Ishikawa (cell line): Measurements from ENCODE around the gene PTPN18.

Source experiments
- CEBPB ChIP-seq: IDR thresholded peaks from 2 replicates; pipeline ENCODE4 v1.6.1; 2012
- CREB1 ChIP-seq: IDR thresholded peaks from 2 replicates; pipeline ENCODE4 v1.6.1; 2012; ENCODE audit warnings: low read depth
- EGR1 ChIP-seq: IDR thresholded peaks from 2 replicates; pipeline ENCODE4 v1.6.1; 2012
- EP300 ChIP-seq: IDR thresholded peaks from 2 replicates; pipeline ENCODE4 v1.6.1; 2012; ENCODE audit warnings: borderline replicate concordance
- FOXM1 ChIP-seq: IDR thresholded peaks from 2 replicates; pipeline ENCODE4 v1.6.1; 2012; ENCODE audit warnings: low read depth, borderline replicate concordance
- MAX ChIP-seq: IDR thresholded peaks from 2 replicates; pipeline ENCODE4 v1.6.1; 2012
- NFIC ChIP-seq: IDR thresholded peaks from 2 replicates; pipeline ENCODE4 v1.6.1; 2012
- RAD21 ChIP-seq: IDR thresholded peaks from 2 replicates; pipeline ENCODE4 v1.6.1; 2012; ENCODE audit warnings: low read depth
- REST ChIP-seq: IDR thresholded peaks from 2 replicates; pipeline ENCODE4 v1.6.1; 2012; ENCODE audit warnings: low read depth, mild to moderate bottlenecking
- TAF1 ChIP-seq: IDR thresholded peaks from 2 replicates; pipeline ENCODE4 v1.6.1; 2012; ENCODE audit warnings: low read depth, mild to moderate bottlenecking
- TCF12 ChIP-seq: IDR thresholded peaks from 2 replicates; pipeline ENCODE4 v1.6.1; 2012; ENCODE audit warnings: low read depth
- TEAD4 ChIP-seq: IDR thresholded peaks from 2 replicates; pipeline ENCODE4 v1.6.1; 2012
- USF1 ChIP-seq: IDR thresholded peaks from 2 replicates; pipeline ENCODE4 v1.6.1; 2012
- YY1 ChIP-seq: IDR thresholded peaks from 2 replicates; pipeline ENCODE4 v1.6.1; 2012; ENCODE audit warnings: low read depth
- ZBTB7A ChIP-seq: IDR thresholded peaks from 2 replicates; pipeline ENCODE4 v1.6.1; 2012; ENCODE audit warnings: low read depth

Gene PTPN18

GRCh38 chr2:130336877-130337734 lies 18.8 kb upstream of the PTPN18 start:
- TF ChIP-seq TCF12 (no peak), MAX (no peak), EP300 (no peak), CREB1 (no peak), USF1 (no peak), TEAD4 (no peak), EGR1 (no peak), YY1 (no peak), REST (no peak), NFIC (no peak), RAD21 (no peak), FOXM1 (no peak), ZBTB7A (no peak), TAF1 (no peak), CEBPB (no peak)

GRCh38 chr2:130337735-130338325 lies 18.0 kb upstream of the PTPN18 start:
- TF ChIP-seq REST = no peak
- no peak for TF ChIP-seq EP300
- no peak for TF ChIP-seq YY1
- TF ChIP-seq TCF12 = no peak
- no peak for TF ChIP-seq TAF1
- TF ChIP-seq RAD21 = no peak
- no peak for TF ChIP-seq CREB1
- no peak for TF ChIP-seq EGR1
- no peak for TF ChIP-seq TEAD4
- no peak for TF ChIP-seq NFIC
- TF ChIP-seq FOXM1 = no peak
- no peak for TF ChIP-seq ZBTB7A
- no peak for TF ChIP-seq CEBPB
- TF ChIP-seq MAX = no peak
- no peak for TF ChIP-seq USF1

- no peak for TF ChIP-seq TCF12
These were observed 17.0 kb upstream of the PTPN18 start for GRCh38 chr2:130338793-130339345.

GRCh38 chr2:130339885-130340745 lies 15.7 kb upstream of the PTPN18 start:
- TF ChIP-seq ZBTB7A = no peak
- TF ChIP-seq EP300 = no peak
- no peak for TF ChIP-seq REST
- no peak for TF ChIP-seq NFIC
- no peak for TF ChIP-seq FOXM1
- no peak for TF ChIP-seq EGR1
- TF ChIP-seq TEAD4 = no peak
- no peak for TF ChIP-seq CEBPB
- no peak for TF ChIP-seq TCF12
- no peak for TF ChIP-seq RAD21
- no peak for TF ChIP-seq YY1
- TF ChIP-seq MAX = no peak
- TF ChIP-seq TAF1 = no peak
